ENCODE results near the gene ANKS1A.
"Not testable (repeated sequence)": the region's sequence is repeated elsewhere in the genome, so short reads cannot be mapped to it uniquely, and the experiment has no call there.

DNA sequence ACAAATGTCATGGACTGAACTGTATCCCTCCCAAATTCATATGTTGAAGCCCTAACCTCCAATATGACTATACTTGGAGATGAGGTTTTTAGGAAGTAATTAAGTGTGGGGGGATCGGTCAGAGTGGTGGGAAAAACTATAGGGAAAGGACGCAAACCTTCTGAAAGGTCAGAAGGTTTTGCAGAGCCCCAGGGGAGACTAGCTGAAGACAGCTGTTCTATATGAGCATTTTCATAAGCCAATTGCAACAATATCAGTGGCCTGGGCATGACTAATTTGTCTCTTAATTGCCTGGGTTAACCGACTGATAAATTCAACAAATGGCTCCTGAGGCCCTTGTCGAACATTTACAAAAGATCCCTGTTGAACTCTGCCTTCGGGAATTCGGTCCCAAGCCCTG is 217.0 kb downstream of the ANKS1A start:
- TF ChIP-seq, protein P1, sequence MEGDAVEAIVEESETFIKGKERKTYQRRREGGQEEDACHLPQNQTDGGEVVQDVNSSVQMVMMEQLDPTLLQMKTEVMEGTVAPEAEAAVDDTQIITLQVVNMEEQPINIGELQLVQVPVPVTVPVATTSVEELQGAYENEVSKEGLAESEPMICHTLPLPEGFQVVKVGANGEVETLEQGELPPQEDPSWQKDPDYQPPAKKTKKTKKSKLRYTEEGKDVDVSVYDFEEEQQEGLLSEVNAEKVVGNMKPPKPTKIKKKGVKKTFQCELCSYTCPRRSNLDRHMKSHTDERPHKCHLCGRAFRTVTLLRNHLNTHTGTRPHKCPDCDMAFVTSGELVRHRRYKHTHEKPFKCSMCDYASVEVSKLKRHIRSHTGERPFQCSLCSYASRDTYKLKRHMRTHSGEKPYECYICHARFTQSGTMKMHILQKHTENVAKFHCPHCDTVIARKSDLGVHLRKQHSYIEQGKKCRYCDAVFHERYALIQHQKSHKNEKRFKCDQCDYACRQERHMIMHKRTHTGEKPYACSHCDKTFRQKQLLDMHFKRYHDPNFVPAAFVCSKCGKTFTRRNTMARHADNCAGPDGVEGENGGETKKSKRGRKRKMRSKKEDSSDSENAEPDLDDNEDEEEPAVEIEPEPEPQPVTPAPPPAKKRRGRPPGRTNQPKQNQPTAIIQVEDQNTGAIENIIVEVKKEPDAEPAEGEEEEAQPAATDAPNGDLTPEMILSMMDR (IDR thresholded peaks at IDR 0.05; ENCODE audit: low read depth, low read length, poor library complexity, severe bottlenecking) = not testable (repeated sequence)
- TF ChIP-seq EZH2phosphoT487 (IDR thresholded peaks at IDR 0.05; ENCODE audit: borderline replicate concordance, low read length) = not testable (repeated sequence)
